IMR-90 (cell line): ENCODE data around the gene LUZP1. TPM values are rescaled to one million over a fixed set of nuclear protein-coding genes. Genes with fewer than 3 reads are reported as not detected.

Experiments
- ATAC-seq: fragments of 200-7000 bp; cut with Tn5 transposase; 2 replicates; pipeline ENCODE4 v1.9.1; 2020; ENCODE audit warnings: low read depth, mild to moderate bottlenecking, moderate library complexity
- BruUV-seq: library from RNA; stranded (reverse); fragments of 400-500 nt; replicated peaks from 2 replicates; lab custom pipeline; 2021; lab: Mats Ljungman, UMichigan
- CTCF ChIA-PET: fragments of 300-600 bp; formaldehyde crosslinking; extraction: SDS; loops from one replicate; lab custom pipeline; 2021; ENCODE audit warnings: antibody characterized with exemption; lab: Yijun Ruan, JAX
- POLR2A ChIA-PET: fragments of 300-600 bp; sonication (Branson Sonifier 250); formaldehyde crosslinking; loops from one replicate; lab custom pipeline; 2022; ENCODE audit warnings: antibody characterized with exemption; ENCODE audit not compliant: unreplicated experiment; lab: Charles Lee
- DNase-seq: peaks from one replicate; pipeline ENCODE4 v3.0.0; 2013
- H2AFZ ChIP-seq: replicated peaks from 2 replicates; pipeline ENCODE3; 2013; ENCODE audit warnings: low read length, mild to moderate bottlenecking; ENCODE audit not compliant: poor library complexity
- H2AK5ac ChIP-seq: 2 replicates; pipeline ENCODE4 v1.6.1; 2013; ENCODE audit warnings: low read depth, low read length, inconsistent platforms
- H2AK9ac ChIP-seq: replicated peaks from 2 replicates; pipeline ENCODE3; 2013; ENCODE audit warnings: mild to moderate bottlenecking, low read depth, low read length, moderate library complexity; ENCODE audit not compliant: poor library complexity
- H2BK120ac ChIP-seq: 2 replicates; pipeline ENCODE4 v1.6.1; 2013; ENCODE audit warnings: low read depth, low read length, inconsistent platforms
- H2BK15ac ChIP-seq: 3 replicates; pipeline ENCODE4 v1.6.1; 2013; ENCODE audit warnings: low read depth, low read length, inconsistent platforms
- H2BK20ac ChIP-seq: 2 replicates; pipeline ENCODE4 v1.6.1; 2013; ENCODE audit warnings: low read depth, mild to moderate bottlenecking, inconsistent platforms, low read length, moderate library complexity
- H2BK5ac ChIP-seq: 2 replicates; pipeline ENCODE4 v1.6.1; 2013; ENCODE audit warnings: mild to moderate bottlenecking, low read depth, low read length, inconsistent platforms; ENCODE audit not compliant: poor library complexity, severe bottlenecking
- H3K14ac ChIP-seq: replicated peaks from 2 replicates; pipeline ENCODE4 v1.6.1; 2013; ENCODE audit warnings: low read depth, low read length, inconsistent platforms
- H3K18ac ChIP-seq: 2 replicates; pipeline ENCODE4 v1.6.1; 2013; ENCODE audit warnings: low read depth, low read length, control low read depth
- H3K23ac ChIP-seq: 2 replicates; pipeline ENCODE4 v1.6.1; 2013; ENCODE audit warnings: low read depth, low read length, inconsistent platforms
- H3K27ac ChIP-seq: 2 replicates; pipeline ENCODE4 v1.5.1; 2013; ENCODE audit warnings: mild to moderate bottlenecking, control low read depth, low read length; ENCODE audit not compliant: insufficient read depth
- H3K27me3 ChIP-seq: 2 replicates; pipeline ENCODE4 v1.6.1; 2013; ENCODE audit warnings: low read length; ENCODE audit not compliant: control insufficient read depth, insufficient read depth
- H3K36me3 ChIP-seq: 2 replicates; pipeline ENCODE4 v1.6.1; 2013; ENCODE audit warnings: low read length, mixed read lengths; ENCODE audit not compliant: control insufficient read depth, insufficient read depth
- H3K4ac ChIP-seq: 2 replicates; pipeline ENCODE4 v1.6.1; 2013; ENCODE audit warnings: low read depth, low read length, inconsistent platforms
- H3K4me1 ChIP-seq: 2 replicates; pipeline ENCODE4 v1.6.1; 2013; ENCODE audit warnings: low read length, mixed read lengths; ENCODE audit not compliant: control insufficient read depth, insufficient read depth
- H3K4me2 ChIP-seq: 2 replicates; pipeline ENCODE4 v1.6.1; 2013; ENCODE audit warnings: low read depth, mild to moderate bottlenecking, control low read depth, low read length, moderate library complexity
- H3K4me3 ChIP-seq: 2 replicates; pipeline ENCODE4 v1.5.1; 2013; ENCODE audit warnings: low read depth, mild to moderate bottlenecking, control low read depth, low read length, moderate library complexity; ENCODE audit not compliant: insufficient read depth
- H3K56ac ChIP-seq: 2 replicates; pipeline ENCODE4 v1.6.1; 2013; ENCODE audit warnings: low read length, inconsistent platforms; ENCODE audit not compliant: insufficient read depth; ENCODE audit errors: extremely low read depth
- H3K79me1 ChIP-seq, 2 experiments: 2 replicates each; pipeline ENCODE4 v1.6.1; 2013; ENCODE audit warnings: low read length in 2 of 2, inconsistent platforms in 1 of 2, low read depth in 1 of 2
- H3K9ac ChIP-seq: 2 replicates; pipeline ENCODE4 v1.6.1; 2013; ENCODE audit warnings: low read depth, low read length, control low read depth
- H3K9me1 ChIP-seq: 2 replicates; pipeline ENCODE4 v1.6.1; 2013; ENCODE audit warnings: low read length, inconsistent platforms; ENCODE audit not compliant: insufficient read depth
- H3K9me3 ChIP-seq: 2 replicates; pipeline ENCODE4 v1.6.1; 2013; ENCODE audit warnings: low read length; ENCODE audit not compliant: control insufficient read depth, insufficient read depth
- H4K20me1 ChIP-seq: 2 replicates; pipeline ENCODE4 v1.6.1; 2013; ENCODE audit warnings: low read length, inconsistent platforms; ENCODE audit not compliant: insufficient read depth
- H4K5ac ChIP-seq: 2 replicates; pipeline ENCODE4 v1.6.1; 2013; ENCODE audit warnings: mild to moderate bottlenecking, low read depth, low read length, control low read depth
- H4K8ac ChIP-seq, 2 experiments: 2 replicates each; pipeline ENCODE4 v1.6.1; 2013; ENCODE audit warnings: low read depth in 2 of 2, low read length in 2 of 2, control low read depth in 1 of 2, inconsistent platforms in 1 of 2
- H4K91ac ChIP-seq: 2 replicates; pipeline ENCODE4 v1.6.1; 2013; ENCODE audit warnings: low read depth, low read length, inconsistent platforms; ENCODE audit not compliant: insufficient read depth
- CEBPB ChIP-seq: IDR thresholded peaks from 2 replicates; pipeline ENCODE4 v1.6.1; 2012; ENCODE audit warnings: low read depth, low read length, improper control_type of control experiment
- FOS ChIP-seq: fragments of 150-350 bp; IDR thresholded peaks from 2 replicates; pipeline ENCODE4 v1.6.1; 2016; ENCODE audit warnings: low read depth, low read length
- MAFK ChIP-seq: IDR thresholded peaks from 2 replicates; pipeline ENCODE4 v1.6.1; 2012; ENCODE audit warnings: low read depth, low read length, improper control_type of control experiment
- MAZ ChIP-seq: IDR thresholded peaks from 2 replicates; pipeline ENCODE4 v1.6.1; 2012; ENCODE audit warnings: low read depth, mild to moderate bottlenecking, low read length, improper control_type of control experiment, moderate library complexity, borderline replicate concordance
- SMC3 ChIP-seq: fragments of 150-350 bp; IDR thresholded peaks from 2 replicates; pipeline ENCODE4 v1.6.1; 2016; ENCODE audit warnings: low read depth, mild to moderate bottlenecking, antibody characterized with exemption, low read length, moderate library complexity
- USF2 ChIP-seq: fragments of 150-350 bp; IDR thresholded peaks from 2 replicates; pipeline ENCODE4 v1.6.1; 2017; ENCODE audit warnings: mild to moderate bottlenecking, antibody characterized with exemption, low read length, low read depth
- WGBS, 2 experiments: methylation state at CpG; one replicate each; pipeline versions ENCODE4 v1.1.5 to v1.1.7; 2013; ENCODE audit warnings: missing lambda C conversion rate in 2 of 2; ENCODE audit not compliant: insufficient read length in 1 of 2; ENCODE audit errors: extremely low coverage in 2 of 2; 5-methylcytosine and 5-hydroxymethylcytosine counted together
- dilution Hi-C: fragments of 300-500 bp; cut with HindIII; formaldehyde crosslinking; loops from one replicate; pipeline ENCODE4 v1.14.3; 2018; ENCODE audit warnings: low sequenced_read_pairs; ENCODE audit not compliant: unreplicated experiment
- in situ Hi-C: fragments of 300-500 bp; cut with MboI; formaldehyde crosslinking; loops from 3 replicates; pipeline ENCODE4 v1.14.3; 2019; ENCODE audit warnings: low sequenced_read_pairs, inconsistent platforms, mixed read lengths
- intact Hi-C: fragments of 100-400 bp; cut with micrococcal nuclease; formaldehyde crosslinking; loops from 2 replicates; pipeline ENCODE4 v1.10.0; 2022
- polyA plus RNA-seq, 3 experiments: library from polyadenylated mRNA; depleted of rRNA; stranded (reverse); fragments of >200 nt; gene quantifications; 2 replicates each; pipeline ENCODE4 v1.2.3, GENCODE V29; 2012; ENCODE audit warnings: low replicate concordance in 1 of 3
- total RNA-seq: library from RNA; depleted of rRNA; stranded (reverse); fragments of >200 nt; gene quantifications from 2 replicates; pipeline ENCODE4 v1.2.3, GENCODE V29; 2012

LUZP1 gene
- total and polyA plus RNA-seq, 2 of the 4 experiments (the other 2 are of a cell fraction), result 13.1 to 31.7 TPM

DNA sequence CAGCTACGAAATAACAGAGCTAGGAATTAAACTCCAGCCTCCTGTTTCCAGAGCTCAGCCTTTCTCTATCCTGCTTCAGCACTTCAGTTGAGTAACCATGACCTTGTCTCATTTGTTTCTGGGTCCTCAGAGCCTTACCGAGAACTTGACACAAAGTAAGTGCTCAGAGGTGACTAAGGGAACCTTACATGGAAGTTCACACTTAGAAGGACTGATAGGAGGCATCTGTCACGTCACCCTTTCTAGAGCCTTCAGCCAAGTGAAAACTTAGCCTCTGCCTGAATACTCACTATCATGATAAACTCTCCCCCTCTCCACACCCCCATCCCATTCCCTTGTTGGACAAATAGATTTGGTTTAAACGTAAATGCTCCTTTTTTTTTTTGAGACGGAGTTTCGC, 9.8 kb upstream of the LUZP1 start:
- Histone ChIP-seq H4K20me1 (no peaks in the 10 kb centered on the region), H2BK20ac (peak overlapping the region; percentile 54), H3K27ac (no peak overlapping the region), H4K91ac (no peak overlapping the region; the same call in 1 of the 2 replicates), H3K36me3 (no peaks in the 10 kb centered on the region), H4K8ac (peak overlapping the region; percentile 57 to 91; a peak in 2 of 4 replicates), H3K4me2 (no peak overlapping the region), H3K9me1 (peaks cover 5% of the 10 kb centered on the region; the same call in 1 of the 2 replicates), H3K4me3 (no peak overlapping the region), H2BK5ac (no peak overlapping the region), H3K9me3 (no peaks in the 10 kb centered on the region), H2AK9ac (peak overlapping the region; percentile 44), H3K18ac (no peak overlapping the region), H3K23ac (peak overlapping the region; percentile 76), H2AFZ (peak overlapping the region; percentile 11), H2BK15ac (no peak overlapping the region), H3K9ac (no peak overlapping the region), H3K79me1 (peaks cover 8 to 15% of the 10 kb centered on the region in 2 experiments; a peak in 3 of 4 replicates), H3K27me3 (no peaks in the 10 kb centered on the region), H3K56ac (no peak overlapping the region), H2AK5ac (no peak overlapping the region; the same call in 1 of the 2 replicates), H3K4ac (peak overlapping the region; percentile 83; the same call in 1 of the 2 replicates), H3K14ac (0 out of 2 replicates have a peak overlapping the region, but pooled peaks have one; percentile 3), H3K4me1 (peaks cover 5% of the 10 kb centered on the region), H4K5ac (0 out of 2 replicates have a peak overlapping the region, but pooled peaks have one; percentile 28), H2BK120ac (peak overlapping the region; percentile 5; the same call in 1 of the 2 replicates)
- no TSS peak for BruUV-seq
- dilution Hi-C loops (no loop called here), intact Hi-C loops (no loop called here), in situ Hi-C loops (no loop called here)
- CTCF ChIA-PET, result interaction anchor here (0.6 kb wide), 1 partner anchor 83 kb away, joined by 5 read pairs; no protein-coding TSS in a partner anchor
- DNase-seq (no peak), ATAC-seq (no peak)
- TF ChIP-seq SMC3, result no peak
- no peak for TF ChIP-seq MAFK
- TF ChIP-seq CEBPB, result no peak
- no peak for TF ChIP-seq FOS
- TF ChIP-seq USF2, result no peak
- no peak for TF ChIP-seq MAZ
- POLR2A ChIA-PET, result interaction anchor here (0.5 kb wide), 1 partner anchor 166 kb away, joined by 7 read pairs; the partner anchor contains the start of gene HNRNPR
- 100% methylated on average over 2 of the region's 6 CpGs; no CpG with 5 or more reads in 1 of the 2 experiments for WGBS, 2 experiments
